Thyroid gland (tissue), 4 donors: ENCODE measurements around the gene ARID5A. TPM values are rescaled to one million over a fixed set of nuclear protein-coding genes. Genes with fewer than 3 reads are reported as not detected.

Experiments
- DNase-seq, 2 donors: peaks; one replicate each; pipeline ENCODE4 v3.0.0-alpha.2; 2019
- H3K27ac ChIP-seq, 3 donors: fragments of 200-600 bp; sonication (generic); 1 replicate in 2 of 3; 2 replicates in 1 of 3; pipeline ENCODE4 v1.5.1; 2016 to 2019; ENCODE audit warnings: mild to moderate bottlenecking in 1 of 3, moderate library complexity in 1 of 3
- H3K27me3 ChIP-seq: fragments of 200-600 bp; sonication (generic); one replicate; pipeline ENCODE4 v1.5.1; 2019
- H3K36me3 ChIP-seq, 2 donors: fragments of 200-600 bp; sonication (generic); one replicate each; pipeline ENCODE4 v1.5.1; 2016 to 2019
- H3K4me1 ChIP-seq, 2 donors: fragments of 200-600 bp; sonication (generic); one replicate each; pipeline ENCODE4 v1.5.1; 2017 to 2019
- H3K4me3 ChIP-seq, 3 donors: fragments of 200-600 bp; sonication (generic); replicated peaks in 1 of 3; 1 replicate in 2 of 3; 2 replicates in 1 of 3; pipeline ENCODE4 v1.5.1; 2016; ENCODE audit warnings: mild to moderate bottlenecking in 1 of 3
- H3K9me3 ChIP-seq: fragments of 200-600 bp; sonication (generic); one replicate; pipeline ENCODE4 v1.5.1; 2017
- POLR2A ChIP-seq, 2 donors: fragments of 450-650 bp; IDR thresholded peaks; one replicate each; pipeline ENCODE4 v1.6.1; 2017; ENCODE audit warnings: antibody characterized with exemption in 2 of 2, mild to moderate bottlenecking in 2 of 2, moderate library complexity in 1 of 2
- WGBS, 2 donors: methylation state at CpG; one replicate each; pipeline ENCODE4 v1.1.5; 2017; 5-methylcytosine and 5-hydroxymethylcytosine counted together
- intact Hi-C: fragments of 100-400 bp; cut with DNase I; formaldehyde crosslinking; loops from one replicate; pipeline ENCODE4 v1.15.1; 2023
- total RNA-seq, 4 donors: library from RNA; depleted of rRNA; stranded (reverse); fragments of >200 nt; gene quantifications; one replicate each; pipeline ENCODE4 v1.2.3, GENCODE V29; 2016
- TF ChIP-seq, protein P1 (sequence below), 6 experiments: fragments of 200-600 bp in 3 of 6; fragments of 450-650 bp in 3 of 6; sonication (generic) in 3 of 6; IDR thresholded peaks; one replicate each; pipeline ENCODE4 v1.5.1; 2016 to 2019; ENCODE audit warnings: antibody characterized with exemption in 6 of 6, mild to moderate bottlenecking in 2 of 6, inconsistent platforms in 1 of 6, moderate library complexity in 1 of 6

Gene ARID5A
- total RNA-seq, 4 donors from 2014 or later, result 9.2 to 29.3 (median 20.0) TPM

DNA sequence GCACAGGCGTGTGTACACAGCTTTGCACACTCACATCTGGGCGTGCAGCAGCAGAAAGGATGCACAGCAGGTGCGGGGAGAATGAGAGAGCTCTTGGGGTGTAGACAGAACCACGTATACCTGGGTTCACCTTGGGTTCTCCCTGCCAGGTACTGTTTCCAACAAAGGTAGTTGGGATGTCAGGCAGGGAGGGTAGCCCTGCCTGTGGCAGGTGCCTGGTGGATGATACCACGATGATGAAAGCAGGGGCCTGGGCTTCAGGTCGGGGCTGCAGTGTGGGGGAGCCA lies 6.5 kb upstream of the ARID5A start:
- Histone ChIP-seq H3K36me3 (no peaks in the 10 kb centered on the region), H3K27ac (no peak overlapping the region), H3K9me3 (no peaks in the 10 kb centered on the region), H3K4me1 (peaks cover 30 to 70% of the 10 kb centered on the region in 2 donors), H3K4me3 (no peak overlapping the region), H3K27me3 (no peaks in the 10 kb centered on the region)
- TF ChIP-seq, protein P1, sequence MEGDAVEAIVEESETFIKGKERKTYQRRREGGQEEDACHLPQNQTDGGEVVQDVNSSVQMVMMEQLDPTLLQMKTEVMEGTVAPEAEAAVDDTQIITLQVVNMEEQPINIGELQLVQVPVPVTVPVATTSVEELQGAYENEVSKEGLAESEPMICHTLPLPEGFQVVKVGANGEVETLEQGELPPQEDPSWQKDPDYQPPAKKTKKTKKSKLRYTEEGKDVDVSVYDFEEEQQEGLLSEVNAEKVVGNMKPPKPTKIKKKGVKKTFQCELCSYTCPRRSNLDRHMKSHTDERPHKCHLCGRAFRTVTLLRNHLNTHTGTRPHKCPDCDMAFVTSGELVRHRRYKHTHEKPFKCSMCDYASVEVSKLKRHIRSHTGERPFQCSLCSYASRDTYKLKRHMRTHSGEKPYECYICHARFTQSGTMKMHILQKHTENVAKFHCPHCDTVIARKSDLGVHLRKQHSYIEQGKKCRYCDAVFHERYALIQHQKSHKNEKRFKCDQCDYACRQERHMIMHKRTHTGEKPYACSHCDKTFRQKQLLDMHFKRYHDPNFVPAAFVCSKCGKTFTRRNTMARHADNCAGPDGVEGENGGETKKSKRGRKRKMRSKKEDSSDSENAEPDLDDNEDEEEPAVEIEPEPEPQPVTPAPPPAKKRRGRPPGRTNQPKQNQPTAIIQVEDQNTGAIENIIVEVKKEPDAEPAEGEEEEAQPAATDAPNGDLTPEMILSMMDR (IDR thresholded peaks at IDR 0.05), result no peak
- TF ChIP-seq POLR2A (IDR thresholded peaks at IDR 0.05), result no peak
- intact Hi-C loops, result loop anchor here (10.0 kb wide), 1 partner anchor 105 kb away; the partner anchor contains the start of gene KANSL3
- WGBS, 2 donors, result 86 to 90% methylated on average over 6 of the region's 6 CpGs
- DNase-seq, result no peak

DNA sequence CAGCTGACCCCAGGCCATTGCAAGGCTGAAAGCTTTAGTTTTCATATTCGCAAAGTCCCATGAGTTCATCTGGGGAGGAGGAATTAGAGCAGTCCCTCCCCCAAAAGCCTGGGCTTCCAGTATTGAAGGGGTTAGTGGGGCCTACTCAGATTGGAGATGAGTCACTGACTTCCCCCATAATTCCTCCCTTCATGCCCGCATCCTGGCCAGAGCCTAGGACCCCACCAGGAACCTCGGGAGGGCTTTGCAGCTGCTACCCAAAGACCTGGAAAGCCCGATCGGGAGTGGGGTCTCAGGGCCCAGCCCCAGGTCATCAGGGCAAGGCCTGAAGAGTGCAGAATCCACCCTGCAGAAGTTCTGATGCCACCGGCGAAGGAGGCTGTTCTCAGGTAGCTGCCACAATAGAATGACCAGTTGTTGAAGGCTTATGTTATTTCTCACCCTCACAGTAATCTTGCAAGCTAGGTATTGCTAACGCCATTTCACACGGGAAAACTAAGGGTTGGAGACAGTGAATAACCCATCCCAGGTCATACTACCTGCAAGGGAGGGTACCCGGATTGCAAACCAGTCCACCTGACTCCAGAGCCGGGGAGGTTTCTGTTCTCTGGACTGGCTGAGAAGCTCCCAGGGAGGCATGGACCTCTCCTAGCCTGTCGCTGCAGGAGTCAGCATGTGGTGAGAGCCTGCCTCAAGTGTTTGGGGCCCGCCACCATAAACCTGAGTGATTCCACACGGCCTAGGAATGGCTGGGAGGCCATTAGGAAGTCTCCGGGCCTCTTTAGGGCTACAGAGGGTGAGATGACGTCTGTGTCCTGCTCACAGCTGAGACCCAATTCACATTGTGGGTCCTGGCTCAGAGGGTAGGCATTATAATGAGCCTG lies 5.8 kb upstream of the ARID5A start:
- no peak for DNase-seq
- 84 to 85% methylated on average over 16 of the region's 16 CpGs for WGBS, 2 donors
- Histone ChIP-seq H3K4me1 (peaks cover 30 to 70% of the 10 kb centered on the region in 2 donors), H3K27ac (no peak overlapping the region), H3K36me3 (no peaks in the 10 kb centered on the region), H3K27me3 (no peaks in the 10 kb centered on the region), H3K4me3 (no peak overlapping the region), H3K9me3 (no peaks in the 10 kb centered on the region)
- intact Hi-C loops, result loop anchor here (10.0 kb wide), 1 partner anchor 104 kb away; the partner anchor contains the start of gene KANSL3
- TF ChIP-seq POLR2A (IDR thresholded peaks at IDR 0.05), result no peak
- TF ChIP-seq, protein P1 (IDR thresholded peaks at IDR 0.05), result no peak

DNA sequence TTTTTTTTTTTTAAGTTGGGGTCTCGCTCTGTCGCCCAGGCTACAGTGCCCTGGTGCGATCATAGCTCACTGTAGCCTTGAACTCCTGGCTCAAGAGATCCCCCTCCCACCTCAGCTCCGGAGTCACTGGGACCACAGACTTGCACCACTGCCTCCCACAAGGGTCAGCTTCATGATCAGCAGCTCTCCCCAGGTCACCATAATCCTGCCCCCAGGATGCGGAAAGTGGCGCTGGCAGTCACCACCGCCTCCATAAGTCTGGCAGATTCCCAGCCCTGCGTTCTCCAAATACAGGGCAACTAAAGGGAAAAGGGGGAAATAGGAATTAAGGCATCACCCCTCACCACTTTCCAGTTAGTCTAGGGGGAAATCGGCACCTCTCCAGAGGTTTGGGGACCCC lies 5.2 kb upstream of the ARID5A start:
- Histone ChIP-seq H3K9me3 (no peaks in the 10 kb centered on the region), H3K27ac (peak overlapping the region in 2 of 3 donors; percentile 83 to 87), H3K4me1 (peaks cover 30 to 73% of the 10 kb centered on the region in 2 donors), H3K4me3 (no peak overlapping the region), H3K36me3 (no peaks in the 10 kb centered on the region), H3K27me3 (no peaks in the 10 kb centered on the region)
- DNase-seq, result no peak
- 82 to 90% methylated on average over 9 of the region's 9 CpGs for WGBS, 2 donors
- intact Hi-C loops, result loop anchor here (10.0 kb wide), 1 partner anchor 103 kb away; the partner anchor contains the start of gene KANSL3
- no peak for TF ChIP-seq POLR2A (IDR thresholded peaks at IDR 0.05)
- TF ChIP-seq, protein P1 (IDR thresholded peaks at IDR 0.05), result no peak

DNA sequence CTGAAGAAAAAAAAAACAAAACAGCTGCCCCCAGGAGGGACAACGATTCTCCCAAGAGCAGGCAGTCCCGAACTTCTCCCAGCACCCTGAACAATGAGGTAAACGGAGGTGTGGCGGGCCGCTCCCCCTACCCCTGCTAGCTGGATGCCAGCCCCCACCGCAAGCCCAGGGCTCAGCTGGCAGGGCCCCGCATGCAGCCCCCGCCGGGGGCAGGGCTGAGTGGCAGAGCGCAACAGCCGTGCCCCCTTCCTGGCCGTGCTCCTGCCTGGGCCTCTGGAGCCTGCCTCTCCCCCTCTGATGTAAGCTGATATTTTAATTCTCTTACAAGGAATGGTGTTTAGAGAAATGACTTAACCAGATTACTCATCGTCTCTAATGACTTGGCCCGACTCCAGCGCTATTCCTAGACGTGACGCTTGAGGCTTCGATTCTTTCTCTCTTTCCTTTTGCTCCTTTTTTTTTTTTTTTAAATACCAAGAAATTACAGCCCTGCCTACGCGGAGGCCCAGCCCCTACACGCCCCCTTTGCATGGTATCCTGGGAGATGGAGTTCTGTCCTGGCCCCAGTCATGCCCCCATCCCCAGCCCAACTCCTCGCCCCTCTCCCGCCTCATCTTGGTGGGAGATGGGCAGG lies 4.6 kb upstream of the ARID5A start:
- 21 to 25% methylated on average over 16 to 21 of the region's 23 CpGs for WGBS, 2 donors
- peak; percentile 88 to 92 for DNase-seq
- Histone ChIP-seq H3K27ac (peak overlapping the region; percentile 2 to 87 (median 83)), H3K9me3 (no peaks in the 10 kb centered on the region), H3K4me1 (peaks cover 30 to 67% of the 10 kb centered on the region in 2 donors), H3K4me3 (no peak overlapping the region), H3K36me3 (no peaks in the 10 kb centered on the region), H3K27me3 (no peaks in the 10 kb centered on the region)
- TF ChIP-seq, protein P1 (IDR thresholded peaks at IDR 0.05), result no peak
- peak in 1 of 2 donors; percentile 19 for TF ChIP-seq POLR2A (IDR thresholded peaks at IDR 0.05)
- intact Hi-C loops, result loop anchor here (10.0 kb wide), 1 partner anchor 103 kb away; the partner anchor contains the start of gene KANSL3
